GM21576 (cell line): ENCODE data around the gene MLF1.

Source experiments
- ATAC-seq: cut with Tn5 transposase; IDR thresholded peaks from one replicate; pipeline ENCODE4 v1.9.1; 2021; ENCODE audit warnings: mild to moderate bottlenecking, moderate library complexity; ENCODE audit not compliant: unreplicated experiment

The MLF1 gene

GRCh38 chr3:158573714-158574113 lies 2.7 kb downstream of the MLF1 start:
- ATAC-seq = no peak

DNA sequence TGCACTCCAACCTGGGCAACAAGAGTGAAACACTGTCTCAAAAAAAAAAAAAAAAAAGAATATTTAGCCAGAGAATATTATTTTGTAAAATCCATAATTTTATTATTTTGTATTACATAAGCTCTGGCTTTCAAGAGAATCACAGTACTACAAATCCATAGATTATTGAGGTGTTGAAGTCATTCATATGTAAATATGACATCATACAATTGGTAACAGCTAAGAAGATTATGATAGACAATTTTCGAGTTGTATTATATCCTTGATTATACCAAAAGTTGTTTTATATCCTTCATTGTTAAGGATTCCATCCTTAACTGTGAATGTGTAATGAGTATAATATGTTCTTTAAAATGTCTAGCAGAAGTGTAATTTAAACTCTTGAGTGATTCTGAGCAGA lies 3.7 kb downstream of the MLF1 start:
- no peak for ATAC-seq

GRCh38 chr3:158590223-158590622 lies 19.2 kb downstream of the MLF1 start:
- no peak for ATAC-seq

DNA sequence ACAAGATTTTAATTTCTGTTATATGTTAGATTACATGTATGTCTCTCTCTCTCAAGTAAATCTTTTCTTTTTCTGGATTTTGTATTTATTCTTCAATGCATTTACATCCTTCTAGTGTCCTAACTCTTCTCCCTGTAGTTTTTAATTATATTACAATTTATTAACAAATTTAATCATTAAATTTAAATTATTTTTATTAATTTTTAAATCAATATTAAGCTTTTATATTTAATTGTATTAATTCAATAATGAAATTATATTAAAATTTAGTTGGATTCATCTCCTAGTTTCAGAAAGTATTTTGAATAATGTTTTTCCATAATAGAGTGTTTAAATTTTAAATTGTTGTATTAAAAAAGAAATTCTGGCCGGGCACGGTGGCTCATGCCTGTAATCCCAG lies 29.8 kb downstream of the MLF1 start:
- ATAC-seq = no peak

GRCh38 chr3:158602227-158602626 lies 31.2 kb downstream of the MLF1 start:
- no peak for ATAC-seq

DNA sequence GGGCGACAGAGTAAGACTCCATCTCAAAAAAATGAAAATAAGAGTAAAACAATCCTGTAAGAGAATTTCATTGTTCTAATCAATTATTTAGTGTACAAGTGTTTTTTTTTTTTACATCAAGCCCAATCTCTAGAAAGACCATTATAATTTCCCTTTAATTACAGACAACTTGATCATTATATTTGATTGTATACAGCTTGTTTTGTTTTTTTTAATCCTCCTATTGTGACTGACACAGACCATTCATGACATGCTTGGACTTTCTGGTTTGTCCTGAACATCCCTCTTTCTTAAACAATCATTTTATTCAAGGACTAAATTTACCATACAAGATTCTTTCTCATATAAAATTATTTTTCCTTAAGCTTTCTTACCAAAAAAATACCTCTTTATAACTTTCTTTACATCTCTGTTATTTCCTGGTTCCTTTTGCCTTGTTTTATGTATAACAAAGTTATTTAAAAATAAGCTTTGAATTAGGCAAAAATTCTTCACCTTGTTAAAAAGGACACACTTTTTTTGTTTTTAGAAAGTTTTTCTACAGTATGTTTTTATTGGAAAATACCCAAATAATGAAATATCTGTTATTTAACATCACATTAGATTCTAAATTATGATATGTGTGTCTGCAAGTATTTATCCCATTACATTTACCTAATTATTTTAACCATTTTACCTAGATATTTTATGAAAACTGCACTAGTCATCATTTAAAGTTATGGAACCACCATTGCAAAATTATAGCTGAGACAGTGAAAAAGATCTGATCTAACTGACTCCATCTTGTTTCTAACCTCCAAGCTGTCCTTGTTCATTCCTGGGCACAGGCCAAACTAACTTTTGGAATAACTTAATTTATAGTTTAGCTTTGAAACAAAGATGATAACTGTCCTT lies 47.2 kb downstream of the MLF1 start:
- no peak for ATAC-seq

GRCh38 chr3:158625881-158626280 lies 54.9 kb downstream of the MLF1 start:
- ATAC-seq = no peak

DNA sequence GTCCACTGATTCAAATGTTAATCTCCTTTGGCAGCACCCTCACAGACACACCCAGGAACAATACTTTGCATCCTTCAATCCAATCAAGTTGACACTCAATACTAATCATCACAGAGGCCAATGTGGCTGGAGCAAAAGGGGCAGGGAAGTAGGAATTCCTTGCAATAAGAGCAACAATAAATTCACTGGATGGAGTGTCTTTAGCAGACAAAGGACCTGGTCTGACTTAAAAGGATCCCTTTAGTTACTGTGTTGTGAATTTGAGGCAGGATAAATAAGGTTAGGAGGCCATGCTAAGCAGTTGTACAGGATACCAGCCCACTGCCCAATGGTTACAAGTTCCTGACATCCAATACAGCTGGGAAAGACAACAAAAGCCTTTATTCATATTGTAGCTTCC lies 61.0 kb downstream of the MLF1 start:
- ATAC-seq = no peak

DNA sequence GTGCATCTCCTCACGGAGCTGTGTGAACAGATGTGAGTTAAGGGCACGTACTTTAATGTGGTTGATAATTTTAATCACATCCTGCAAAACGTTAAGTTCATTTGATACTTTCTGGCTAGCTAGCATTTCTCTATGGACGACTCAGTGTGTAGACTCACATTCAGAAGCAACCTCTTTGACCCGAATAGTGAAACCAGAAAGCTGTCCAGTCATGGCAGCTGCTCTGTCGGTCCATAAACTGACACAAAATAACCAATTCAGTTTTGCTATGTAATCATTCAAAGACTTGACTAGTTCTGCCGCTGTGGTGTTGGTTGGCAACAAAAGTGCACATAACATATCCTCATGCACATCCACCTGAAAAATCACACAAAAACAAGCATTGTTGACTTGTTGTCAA lies 69.7 kb downstream of the MLF1 start:
- no peak for ATAC-seq

DNA sequence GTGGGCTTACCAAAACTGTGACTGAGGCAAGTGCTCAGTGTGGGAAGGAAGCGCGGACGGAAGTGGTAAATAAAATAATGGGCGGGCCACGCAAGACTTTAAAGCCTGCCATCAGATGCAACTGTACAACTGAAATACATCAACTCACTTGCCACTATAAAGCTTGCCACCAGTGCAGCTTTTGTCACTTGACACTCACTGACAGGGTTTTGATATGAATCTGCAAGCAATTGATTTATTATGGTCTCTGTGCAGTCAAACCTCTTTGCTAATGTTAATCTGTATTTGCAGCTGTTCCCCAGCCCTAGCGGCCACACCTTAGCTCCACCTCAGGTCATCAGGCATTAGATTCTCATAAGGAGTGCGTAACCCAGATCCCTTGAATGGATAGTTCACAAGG lies 71.0 kb downstream of the MLF1 start:
- no peak for ATAC-seq

DNA sequence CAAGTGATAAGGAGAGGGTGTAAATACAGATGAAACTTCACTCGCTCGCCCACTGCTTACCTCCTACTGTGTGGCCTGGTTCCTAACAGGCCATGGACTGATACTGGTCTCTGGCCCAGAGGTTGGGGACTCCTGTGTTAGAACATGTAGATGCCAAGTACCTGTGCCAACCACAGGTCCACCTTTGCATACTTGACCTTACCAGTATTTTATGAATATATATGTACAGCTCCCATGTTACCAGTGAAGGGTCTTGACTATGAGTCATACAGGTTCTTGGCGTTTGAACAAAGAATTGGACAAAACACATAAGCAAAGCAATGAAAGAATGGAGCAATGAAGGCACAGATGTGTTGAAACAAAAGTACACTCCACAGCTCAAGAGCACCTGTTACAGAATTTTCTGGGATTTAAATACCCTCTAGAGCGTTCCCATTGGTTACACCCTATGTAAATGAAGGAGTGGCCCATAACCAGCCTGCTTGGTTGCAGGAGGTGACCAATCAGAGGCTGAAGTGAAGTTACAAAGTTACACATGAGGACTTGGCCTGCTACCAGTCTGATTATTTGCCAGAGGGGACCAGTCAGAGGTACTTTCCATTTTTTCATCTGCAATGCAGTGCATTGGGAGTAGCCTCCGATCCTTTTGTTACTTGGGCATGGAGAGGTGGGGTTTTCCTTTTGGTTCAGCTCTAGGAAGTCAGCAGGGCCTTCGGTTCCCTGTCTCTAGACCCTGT lies 71.6 kb downstream of the MLF1 start:
- ATAC-seq = no peak

GRCh38 chr3:158644345-158644908 lies 73.4 kb downstream of the MLF1 start, which contains the start of gene GFM1:
Gene GFM1, plus strand, starts transcription at chr3:158644527. Its CDS starts 108 bp downstream, at chr3:158644635.
- peak; percentile 99 for ATAC-seq

- no peak for ATAC-seq
These were observed 78.8 kb downstream of the MLF1 start for GRCh38 chr3:158649791-158650190.

DNA sequence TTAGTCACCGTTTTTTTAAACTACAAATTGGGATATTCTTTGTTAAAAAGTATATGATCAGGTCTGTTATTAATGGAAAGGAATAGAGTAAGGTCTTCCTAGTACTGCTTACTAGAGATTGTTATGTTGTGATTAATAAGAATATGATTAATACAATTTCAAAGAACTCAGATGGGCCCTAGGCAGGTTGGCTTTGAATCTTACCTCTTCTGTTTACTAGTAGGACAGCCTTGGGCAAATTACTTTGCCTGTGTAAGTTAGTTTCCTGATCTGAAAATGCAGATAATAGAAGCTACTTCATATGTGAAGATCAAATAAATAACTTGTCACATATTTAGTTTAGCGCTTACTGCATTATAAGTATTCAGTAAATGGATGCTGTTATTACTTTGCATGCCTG lies 80.2 kb downstream of the MLF1 start:
- ATAC-seq = no peak

- no peak for ATAC-seq
These were observed 81.5 kb downstream of the MLF1 start for GRCh38 chr3:158652463-158652862.
